LNCAP (cell line): Measurements from ENCODE around the gene PROX2.

Source experiments
- CTCF ChIP-seq: fragments of 450-650 bp; IDR thresholded peaks from 2 replicates; pipeline ENCODE4 v1.5.1; 2017; ENCODE audit warnings: mild to moderate bottlenecking

PROX2 gene

DNA sequence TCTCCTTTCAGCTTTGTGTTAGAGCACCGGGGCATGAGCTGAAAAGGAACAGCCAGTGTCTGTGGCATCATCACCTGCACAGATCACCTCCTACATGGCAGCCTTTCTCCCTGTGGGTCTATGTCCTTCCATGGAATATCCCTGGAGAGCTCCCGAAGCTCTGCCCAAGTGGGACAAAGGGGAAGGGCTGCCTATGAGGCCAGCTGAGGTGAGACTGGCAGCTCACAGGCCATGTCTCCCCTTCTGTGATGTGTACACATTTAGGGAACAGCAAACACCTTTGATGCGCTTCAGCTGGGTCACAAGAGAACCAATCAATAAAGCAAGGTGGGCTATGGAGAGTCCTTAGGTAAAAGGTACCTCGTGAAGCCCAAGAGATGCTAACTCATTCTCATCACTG lies 4.1 kb downstream of the PROX2 start:
- TF ChIP-seq CTCF, result no peak

GRCh38 chr14:74868739-74869138 lies 7.2 kb downstream of the PROX2 start:
- no peak for TF ChIP-seq CTCF

GRCh38 chr14:74867673-74868072 lies 8.3 kb downstream of the PROX2 start:
- TF ChIP-seq CTCF, result no peak

DNA sequence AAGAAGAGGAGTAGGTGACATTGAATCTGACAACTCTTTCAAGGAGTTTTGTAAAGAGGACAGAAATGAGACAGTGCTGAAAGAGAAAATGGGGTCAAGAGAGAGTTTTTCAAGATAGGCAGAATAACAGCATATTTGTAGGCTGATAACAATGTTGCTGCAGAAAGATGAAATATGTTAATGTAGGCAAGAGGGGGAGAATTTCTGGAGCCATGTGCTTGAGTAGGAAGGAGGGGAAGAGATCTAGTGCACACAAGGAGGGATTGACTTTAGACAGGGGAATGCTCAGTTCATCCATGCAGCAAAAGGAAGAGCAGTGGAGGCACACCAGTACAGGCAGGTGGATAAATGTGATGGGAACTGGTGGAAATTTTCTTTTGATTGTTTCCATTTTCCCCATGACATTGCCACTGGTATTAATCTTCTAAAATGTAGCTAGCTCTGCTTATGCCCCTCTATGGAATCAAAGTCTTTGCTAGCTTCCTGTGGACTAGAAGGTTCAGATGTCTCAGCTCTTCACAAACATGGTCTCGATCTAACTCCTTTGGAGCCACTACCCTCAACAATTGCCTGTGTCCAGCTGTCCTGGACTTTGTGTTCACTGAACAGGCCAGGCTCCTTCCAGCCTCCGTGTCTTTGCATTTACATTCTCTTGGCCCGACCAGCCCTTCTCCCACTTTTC lies 9.1 kb downstream of the PROX2 start:
- TF ChIP-seq CTCF, result no peak

GRCh38 chr14:74865156-74865555 lies 10.8 kb downstream of the PROX2 start:
- TF ChIP-seq CTCF, result no peak

DNA sequence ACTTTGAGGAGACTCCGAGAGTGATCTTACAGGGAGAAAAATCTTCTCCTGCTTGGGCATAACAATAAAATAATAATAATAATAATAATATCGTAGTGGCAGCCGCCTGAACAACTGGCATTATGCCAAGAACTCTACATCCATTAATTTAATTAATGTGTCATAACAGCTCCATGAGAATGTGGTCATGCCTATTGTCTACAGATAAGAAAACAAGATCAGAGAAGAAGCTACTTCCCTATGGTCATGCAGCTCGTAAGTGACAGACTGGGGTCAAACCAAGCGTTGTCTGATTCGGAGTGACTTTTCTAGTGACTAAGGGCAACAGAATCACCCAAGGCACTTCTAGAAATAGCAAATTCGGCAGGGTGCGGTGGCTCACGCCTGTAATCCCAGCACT lies 11.7 kb downstream of the PROX2 start:
- no peak for TF ChIP-seq CTCF

DNA sequence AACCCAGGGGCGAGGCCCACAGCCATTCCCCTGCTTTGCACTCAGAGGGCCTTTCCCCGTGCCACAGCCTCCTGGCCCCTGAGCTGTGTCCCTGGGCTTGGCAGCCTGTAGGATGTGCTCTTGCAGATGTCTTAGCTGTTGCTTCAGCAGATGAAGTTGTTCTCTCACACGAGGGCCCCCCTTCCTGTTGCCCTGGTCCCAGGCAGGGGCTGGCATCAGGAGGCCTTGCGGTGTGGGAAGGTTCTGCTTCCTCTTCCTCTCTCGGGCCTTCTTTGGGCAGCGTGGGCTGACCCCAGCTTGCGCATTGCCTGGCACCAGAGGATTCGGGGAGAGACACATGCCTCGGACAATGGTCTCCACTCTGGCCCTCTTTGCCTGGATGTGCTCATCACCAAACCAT lies 12.7 kb downstream of the PROX2 start:
- TF ChIP-seq CTCF, result no peak

- TF ChIP-seq CTCF, result no peak
Measured at GRCh38 chr14:74861734-74862090, 14.2 kb downstream of the PROX2 start.
